H9 (cell line): ENCODE data around the gene AKR7A2. TPM values are rescaled to one million over a fixed set of nuclear protein-coding genes. Genes with fewer than 3 reads are reported as not detected.

ENCODE experiments used
- DNase-seq: peaks from one replicate; pipeline ENCODE4 v3.0.0-alpha.2; 2017
- H2AFZ ChIP-seq: one replicate; pipeline ENCODE4 v1.6.1; 2013; ENCODE audit warnings: mild to moderate bottlenecking, low read length, control low read depth, moderate library complexity
- H2AK5ac ChIP-seq: 2 replicates; pipeline ENCODE4 v1.6.1; 2013; ENCODE audit warnings: low read length, control low read depth, mixed read lengths; ENCODE audit not compliant: insufficient read length
- H2BK120ac ChIP-seq: one replicate; pipeline ENCODE4 v1.6.1; 2013; ENCODE audit warnings: low read depth, mild to moderate bottlenecking, low read length, control low read depth, inconsistent platforms; ENCODE audit not compliant: poor library complexity, severe bottlenecking
- H2BK12ac ChIP-seq: 2 replicates; pipeline ENCODE4 v1.6.1; 2013; ENCODE audit warnings: low read length, control low read depth, mixed read lengths, low read depth; ENCODE audit not compliant: insufficient read length
- H2BK15ac ChIP-seq: 2 replicates; pipeline ENCODE4 v1.6.1; 2013; ENCODE audit warnings: low read depth, low read length, control low read depth
- H2BK20ac ChIP-seq: one replicate; pipeline ENCODE4 v1.6.1; 2013; ENCODE audit warnings: low read depth, mild to moderate bottlenecking, low read length, control low read depth, inconsistent platforms; ENCODE audit not compliant: poor library complexity, severe bottlenecking
- H2BK5ac ChIP-seq: 2 replicates; pipeline ENCODE4 v1.6.1; 2013; ENCODE audit warnings: low read length, control low read depth, mixed read lengths; ENCODE audit not compliant: insufficient read length
- H3K14ac ChIP-seq: 2 replicates; pipeline ENCODE4 v1.6.1; 2013; ENCODE audit warnings: low read length, control low read depth; ENCODE audit not compliant: insufficient read depth
- H3K18ac ChIP-seq: 2 replicates; pipeline ENCODE4 v1.6.1; 2013; ENCODE audit warnings: low read depth, mild to moderate bottlenecking, mixed read lengths, low read length, control low read depth; ENCODE audit not compliant: insufficient read length
- H3K23ac ChIP-seq: 2 replicates; pipeline ENCODE4 v1.6.1; 2013; ENCODE audit warnings: low read length, control low read depth, mixed read lengths, low read depth; ENCODE audit not compliant: insufficient read length
- H3K23me2 ChIP-seq: 2 replicates; pipeline ENCODE4 v1.6.1; 2013; ENCODE audit warnings: low read depth, mild to moderate bottlenecking, mixed read lengths, low read length, control low read depth; ENCODE audit not compliant: insufficient read length, poor library complexity, severe bottlenecking
- H3K27ac ChIP-seq: 2 replicates; pipeline ENCODE4 v1.5.1; 2013; ENCODE audit warnings: low read length, control low read depth, mixed read lengths, low read depth; ENCODE audit not compliant: insufficient read length
- H3K27me3 ChIP-seq: 2 replicates; pipeline ENCODE4 v1.6.1; 2013; ENCODE audit warnings: low read length, control low read depth, inconsistent platforms; ENCODE audit not compliant: insufficient read depth
- H3K4ac ChIP-seq: 2 replicates; pipeline ENCODE4 v1.6.1; 2013; ENCODE audit warnings: low read depth, mild to moderate bottlenecking, control low read depth, inconsistent platforms, low read length, moderate library complexity
- H3K4me1 ChIP-seq: 2 replicates; pipeline ENCODE4 v1.6.1; 2013; ENCODE audit warnings: low read length, control low read depth, inconsistent platforms; ENCODE audit not compliant: insufficient read depth
- H3K4me2 ChIP-seq: 2 replicates; pipeline ENCODE4 v1.6.1; 2013; ENCODE audit warnings: low read length, control low read depth, mixed read lengths; ENCODE audit not compliant: insufficient read length, insufficient read depth
- H3K56ac ChIP-seq: 2 replicates; pipeline ENCODE4 v1.6.1; 2013; ENCODE audit warnings: low read depth, mild to moderate bottlenecking, mixed read lengths, low read length, control low read depth; ENCODE audit not compliant: insufficient read length
- H3K79me1 ChIP-seq: 2 replicates; pipeline ENCODE4 v1.6.1; 2013; ENCODE audit warnings: low read depth, mild to moderate bottlenecking, moderate library complexity, low read length, control low read depth, inconsistent platforms; ENCODE audit not compliant: insufficient read depth, poor library complexity, severe bottlenecking
- H3K79me2 ChIP-seq: 2 replicates; pipeline ENCODE4 v1.6.1; 2013; ENCODE audit warnings: low read length, control low read depth, inconsistent platforms; ENCODE audit not compliant: insufficient read depth
- H3K9ac ChIP-seq: 2 replicates; pipeline ENCODE4 v1.6.1; 2013; ENCODE audit warnings: low read length, control low read depth, mixed read lengths; ENCODE audit not compliant: insufficient read length; ENCODE audit errors: extremely low read depth
- H3K9me3 ChIP-seq: one replicate; pipeline ENCODE4 v1.6.1; 2013; ENCODE audit warnings: low read depth, low read length, inconsistent platforms; ENCODE audit not compliant: control insufficient read depth
- H3T11ph ChIP-seq: one replicate; pipeline ENCODE4 v1.6.1; 2013; ENCODE audit warnings: mild to moderate bottlenecking, low read length, control low read depth, inconsistent platforms
- H4K20me1 ChIP-seq: one replicate; pipeline ENCODE4 v1.6.1; 2013; ENCODE audit not compliant: control insufficient read depth, insufficient read length, insufficient read depth
- H4K5ac ChIP-seq: 2 replicates; pipeline ENCODE4 v1.6.1; 2013; ENCODE audit warnings: low read depth, mild to moderate bottlenecking, mixed read lengths, low read length, control low read depth; ENCODE audit not compliant: insufficient read length
- H4K8ac ChIP-seq: replicated peaks from 2 replicates; pipeline ENCODE4 v1.6.1; 2013; ENCODE audit warnings: low read length, control low read depth, mixed read lengths, low read depth; ENCODE audit not compliant: insufficient read length
- H4K91ac ChIP-seq: 2 replicates; pipeline ENCODE4 v1.6.1; 2013; ENCODE audit warnings: low read depth, mild to moderate bottlenecking, moderate library complexity, mixed read lengths, low read length, control low read depth; ENCODE audit not compliant: insufficient read length
- H3K27ac Mint-ChIP-seq, 3 experiments: 2 replicates in 2 of 3; 3 replicates in 1 of 3; pipeline ENCODE4 v1.8.0; 2020 to 2021; ENCODE audit warnings: mixed read lengths in 3 of 3, mild to moderate bottlenecking in 1 of 3, moderate library complexity in 1 of 3
- H3K27me3 Mint-ChIP-seq: 2 replicates; pipeline ENCODE4 v1.8.0; 2021; ENCODE audit warnings: low read depth, mild to moderate bottlenecking, moderate library complexity, mixed read lengths
- H3K36me3 Mint-ChIP-seq, 3 experiments: 2 replicates in 2 of 3; 3 replicates in 1 of 3; pipeline ENCODE4 v1.8.0; 2020 to 2021; ENCODE audit warnings: low read depth in 3 of 3, mixed read lengths in 3 of 3; ENCODE audit not compliant: insufficient read depth in 1 of 3
- H3K4me1 Mint-ChIP-seq, 2 experiments: 2 replicates each; pipeline ENCODE4 v1.8.0; 2020; ENCODE audit warnings: mixed read lengths in 2 of 2
- H3K4me3 Mint-ChIP-seq, 2 experiments: 2 replicates in 1 of 2; 3 replicates in 1 of 2; pipeline ENCODE4 v1.8.0; 2020 to 2021; ENCODE audit warnings: mild to moderate bottlenecking in 2 of 2, mixed read lengths in 2 of 2, moderate library complexity in 1 of 2
- H3K9me3 Mint-ChIP-seq, 2 experiments: 2 replicates in 1 of 2; 3 replicates in 1 of 2; pipeline ENCODE4 v1.8.0; 2020; ENCODE audit warnings: mild to moderate bottlenecking in 2 of 2, mixed read lengths in 2 of 2, moderate library complexity in 1 of 2
- CTCF ChIP-seq: fragments of 200-600 bp; sonication (generic); conservative IDR thresholded peaks from 3 replicates; pipeline ENCODE4 v1.8.0; 2021; ENCODE audit warnings: antibody characterized with exemption, mild to moderate bottlenecking
- WGBS: extraction: QIAGEN DNeasy Blood & Tissue Kit; methylation state at CpG from one replicate; pipeline ENCODE4 v1.1.7; 2013; ENCODE audit warnings: missing lambda C conversion rate, low lambda C conversion rate, mixed read lengths; ENCODE audit not compliant: insufficient read length; ENCODE audit errors: extremely low coverage; 5-methylcytosine and 5-hydroxymethylcytosine counted together
- total RNA-seq: library from RNA; stranded (reverse); gene quantifications from 2 replicates; pipeline ENCODE4 v1.2.1, GENCODE V29; 2021

The AKR7A2 gene
- total RNA-seq, 1 experiment from 2014 or later: 50.3 TPM

GRCh38 chr1:19300211-19300610 is 11.7 kb downstream of the AKR7A2 start:
- Histone ChIP-seq H2BK120ac (no peak overlapping the region), H4K91ac (no peak overlapping the region), H3K27me3 (no peaks in the 10 kb centered on the region), H2AFZ (no peak overlapping the region), H3K4ac (no peak overlapping the region), H2BK12ac (no peak overlapping the region), H4K20me1 (no peaks in the 10 kb centered on the region), H3K79me2 (no peaks in the 10 kb centered on the region; the same call in 1 of the 2 replicates), H3K79me1 (no peaks in the 10 kb centered on the region), H3K4me2 (no peak overlapping the region), H3K18ac (no peak overlapping the region), H4K8ac (no peak overlapping the region), H2BK5ac (no peak overlapping the region), H3K27ac (no peak overlapping the region), H2BK15ac (no peak overlapping the region), H4K5ac (no peak overlapping the region), H3K14ac (no peak overlapping the region), H3K4me1 (no peaks in the 10 kb centered on the region), H3T11ph (no peak overlapping the region), H3K23ac (no peak overlapping the region), H3K56ac (no peak overlapping the region), H2AK5ac (no peak overlapping the region), H2BK20ac (no peak overlapping the region), H3K23me2 (no peaks in the 10 kb centered on the region), H3K9ac (no peak overlapping the region), H3K9me3 (peaks cover 6% of the 10 kb centered on the region)
- H3K9me3 Mint-ChIP-seq: peaks cover 10 to 18% of the 10 kb centered on the region in 2 experiments
- no peak overlapping the region for H3K4me3 Mint-ChIP-seq
- no peaks in the 10 kb centered on the region for H3K4me1 Mint-ChIP-seq
- no peak overlapping the region for H3K27ac Mint-ChIP-seq
- peaks cover 34 to 56% (median 46%) of the 10 kb centered on the region in 3 experiments for H3K36me3 Mint-ChIP-seq
- TF ChIP-seq CTCF: no peak
- no CpG with 5 or more reads among the region's 2 CpGs for WGBS
- peaks cover 2% of the 10 kb centered on the region; the same call in 1 of the 2 replicates for H3K27me3 Mint-ChIP-seq
- DNase-seq: no peak
